AG20443 (cell line): Measurements from ENCODE around the gene STPG4.
A peak's percentile ranks its signal among the peaks of the same experiment; 100 is the strongest.

Experiments used
- DNase-seq: peaks from one replicate; pipeline ENCODE4 v3.0.0; 2012; ENCODE audit warnings: low spot score, mixed read lengths

Gene STPG4

DNA sequence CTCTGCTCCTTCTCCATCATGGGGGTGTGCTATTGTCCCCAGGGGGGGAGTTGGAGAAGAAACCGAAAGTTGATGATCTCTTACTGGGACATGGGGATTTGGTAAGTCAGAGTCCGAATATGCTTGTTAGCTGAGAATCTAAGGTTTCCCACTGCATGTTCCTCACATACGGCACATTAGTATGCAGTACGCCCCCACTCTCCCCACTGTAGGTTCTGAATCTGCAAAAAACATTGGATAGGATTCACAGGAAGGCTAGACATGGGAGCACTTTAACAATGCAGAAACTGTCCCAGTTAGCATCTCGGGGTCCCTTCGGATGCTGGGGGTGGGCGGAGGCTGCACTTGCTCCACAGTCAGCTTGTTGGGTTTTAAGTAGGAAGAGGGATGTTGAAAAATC lies 102.3 kb downstream of the STPG4 start:
- no peak for DNase-seq

DNA sequence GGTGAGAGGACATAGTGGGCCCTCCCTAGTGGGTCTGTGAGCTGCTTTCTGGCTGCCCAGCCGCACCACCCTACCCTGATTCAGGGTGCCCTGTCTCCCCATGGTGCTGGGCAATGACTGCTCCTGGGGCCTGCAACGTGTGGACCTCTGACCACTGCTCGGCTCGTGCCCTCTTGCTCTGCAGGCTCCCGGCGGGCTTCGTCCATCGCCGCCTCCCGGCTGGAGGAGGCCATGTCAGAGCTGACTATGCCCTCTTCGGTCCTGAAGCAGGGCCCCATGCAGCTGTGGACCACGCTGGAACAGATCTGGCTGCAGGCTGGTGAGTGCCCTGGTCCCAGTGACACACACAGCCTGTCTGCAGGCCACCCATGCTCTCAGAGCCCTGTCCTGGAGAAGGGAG lies 103.5 kb downstream of the STPG4 start:
- DNase-seq, result no peak

- DNase-seq, result no peak
These were observed 104.3 kb downstream of the STPG4 start for GRCh38 chr2:47050762-47051161.

DNA sequence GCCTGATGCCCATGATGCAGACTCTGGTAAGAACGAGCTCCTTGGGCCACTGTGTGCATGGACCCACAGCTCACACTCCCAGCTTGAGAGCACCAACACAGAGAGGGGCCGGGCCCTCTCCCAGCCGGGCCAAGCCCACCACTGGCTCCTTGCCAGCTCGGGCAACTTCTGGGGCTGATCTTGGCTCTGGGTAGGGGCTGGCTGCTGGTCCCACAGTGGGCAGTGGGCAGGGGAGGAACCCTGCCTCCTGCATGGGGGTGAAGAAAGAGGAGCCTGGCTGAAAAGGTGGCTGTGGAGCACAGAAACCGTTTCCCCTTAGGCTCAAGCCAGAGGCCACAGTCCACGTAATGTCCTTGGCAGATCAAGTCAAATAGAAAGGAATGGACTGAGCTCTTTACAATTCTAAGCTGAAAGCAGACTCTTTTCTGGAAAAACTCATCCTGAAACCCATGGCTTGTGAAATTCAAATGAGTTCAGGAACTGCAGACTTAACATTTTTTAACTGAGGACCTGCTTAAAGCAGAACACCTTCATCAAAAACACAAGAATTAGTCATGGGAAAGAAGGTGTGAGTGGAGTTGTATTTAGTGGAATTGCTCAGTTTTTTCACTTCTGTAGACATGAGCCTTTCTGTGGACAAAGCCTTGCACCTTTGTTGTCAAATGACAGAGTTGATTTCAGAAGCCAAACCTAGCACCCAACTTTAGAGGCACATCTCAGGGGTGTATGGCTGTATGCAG lies 104.9 kb downstream of the STPG4 start:
- DNase-seq, result no peak

DNA sequence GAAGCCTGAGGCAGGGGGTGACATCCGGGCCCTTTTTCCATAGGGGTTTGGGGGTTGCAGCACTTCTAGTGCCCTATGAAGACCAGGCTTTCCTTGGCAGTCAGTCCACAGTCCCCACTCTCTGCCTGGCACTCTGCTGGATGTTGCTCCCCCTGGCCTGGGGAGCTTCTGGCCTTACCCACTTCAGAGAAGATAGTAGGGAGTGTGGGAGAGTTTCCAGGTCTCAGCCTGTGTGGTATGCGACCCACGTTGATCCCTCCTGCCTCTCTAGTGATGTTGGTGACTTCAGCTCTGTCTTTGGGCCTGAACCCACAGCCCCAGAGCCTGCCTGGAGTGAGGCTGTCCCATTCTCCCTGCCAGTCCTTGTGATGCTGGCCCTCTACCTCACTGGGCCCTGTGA lies 105.6 kb downstream of the STPG4 start:
- no peak for DNase-seq

DNA sequence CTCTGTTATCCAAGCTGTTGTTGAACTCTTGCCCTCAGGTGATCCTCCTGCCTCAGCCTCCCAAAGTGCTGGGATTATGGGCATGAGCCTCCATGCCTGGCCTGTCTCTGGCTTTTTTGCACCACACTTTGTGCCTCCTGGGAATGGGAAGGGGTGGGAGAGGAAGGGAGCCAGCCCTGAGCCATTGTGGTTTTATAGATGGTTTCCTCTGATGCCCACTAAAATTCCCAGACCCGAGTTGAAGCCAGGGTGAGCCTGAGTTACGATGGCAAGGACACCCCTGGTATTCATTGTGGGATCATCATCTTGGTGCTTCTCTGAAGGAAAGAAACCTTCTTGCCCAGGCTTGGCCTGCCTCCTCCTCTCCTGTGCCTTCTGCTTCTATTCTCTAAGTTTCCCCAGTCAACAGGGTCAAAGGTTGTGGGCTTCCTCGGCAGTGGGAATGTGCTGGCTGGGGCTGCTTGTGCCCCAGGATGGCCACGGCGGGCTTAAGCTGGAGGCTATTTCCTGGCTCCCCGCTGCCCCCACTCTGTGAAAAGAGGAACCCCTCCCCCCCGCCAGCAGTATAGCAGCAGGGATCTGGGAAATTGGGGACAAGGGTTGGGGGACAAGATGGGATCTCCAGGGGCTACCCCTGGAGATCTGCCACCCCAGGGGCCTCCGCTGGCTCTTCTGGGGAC lies 106.2 kb downstream of the STPG4 start:
- no peak for DNase-seq

DNA sequence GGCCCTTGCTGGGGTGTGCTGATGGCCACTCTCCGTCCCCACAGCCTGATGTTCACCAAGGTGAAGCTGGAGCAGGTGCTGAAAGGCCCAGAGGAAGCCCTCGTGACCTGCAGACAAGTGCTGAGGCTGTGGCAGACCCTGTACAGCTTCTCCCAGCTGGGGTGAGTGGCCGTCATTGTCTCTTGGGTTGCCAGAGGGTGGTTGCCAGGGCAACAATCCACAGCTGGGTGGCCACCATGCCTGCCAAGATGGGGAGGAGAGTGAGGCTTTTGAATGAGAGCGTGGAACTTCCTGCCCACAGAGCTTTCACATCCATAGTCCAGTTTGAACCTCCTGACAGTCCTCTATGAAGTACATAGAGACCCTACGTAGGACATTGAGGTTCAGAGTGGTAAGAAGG lies 108.8 kb downstream of the STPG4 start:
- DNase-seq, result no peak

DNA sequence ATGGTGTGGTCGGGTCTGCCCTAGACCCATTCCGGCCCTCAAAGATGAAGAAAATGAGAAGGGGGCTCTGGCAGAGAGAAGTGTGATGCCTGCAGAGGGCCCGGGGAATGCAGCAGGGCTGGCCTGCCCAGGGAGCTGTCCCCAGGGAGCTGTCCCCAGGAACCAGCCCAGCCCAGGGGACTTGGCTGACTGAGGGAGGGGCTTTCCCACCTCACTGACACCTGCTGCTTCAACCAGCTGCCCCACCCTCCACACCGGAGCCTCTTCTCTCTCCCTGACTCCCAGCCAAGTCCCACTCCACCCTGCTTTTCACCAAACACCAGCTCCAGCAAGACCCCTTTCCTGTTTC lies 111.2 kb downstream of the STPG4 start:
- DNase-seq, result no peak

DNA sequence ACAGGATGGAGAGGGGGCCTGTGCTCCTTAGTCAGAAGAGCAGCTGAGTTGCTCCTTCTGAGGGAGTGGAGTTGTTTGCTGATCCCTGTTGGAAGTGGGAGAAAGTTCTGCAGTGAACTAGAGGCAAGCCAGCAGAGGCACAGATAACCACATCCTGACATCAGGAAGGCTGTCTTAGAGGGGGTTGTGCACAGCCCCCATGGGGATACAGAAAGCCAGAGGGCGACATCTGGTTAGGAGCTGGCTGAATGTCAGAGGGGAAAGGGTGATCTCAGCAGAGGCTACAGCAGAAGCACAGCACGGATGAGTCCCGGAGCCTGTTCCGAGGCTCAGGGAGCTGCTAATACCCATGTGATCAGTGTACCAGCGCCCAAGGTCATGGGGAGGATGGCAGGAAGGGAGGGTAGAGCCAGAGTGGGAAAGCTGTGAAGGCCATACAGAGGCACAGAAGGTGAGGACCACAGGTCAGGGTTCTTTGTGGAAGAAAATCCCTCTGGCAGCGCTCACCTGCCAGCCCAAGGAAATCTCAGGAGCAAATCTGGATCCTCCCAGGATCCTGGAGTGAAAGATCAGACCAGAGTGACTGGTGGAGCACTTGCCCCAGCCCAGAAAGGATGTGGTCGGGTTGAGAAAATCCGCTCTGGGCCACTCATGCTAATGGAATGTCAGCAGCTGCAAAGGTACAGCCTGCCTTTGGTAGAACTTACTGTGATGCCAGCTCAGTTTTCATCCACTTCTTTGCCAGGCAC lies 111.8 kb downstream of the STPG4 start:
- peak; percentile 93 for DNase-seq

- DNase-seq, result no peak
These were observed 113.0 kb downstream of the STPG4 start for GRCh38 chr2:47041891-47042684.

- DNase-seq, result peak; percentile 19
These were observed 114.0 kb downstream of the STPG4 start for GRCh38 chr2:47041063-47041462.

GRCh38 chr2:47040651-47041050 lies 114.5 kb downstream of the STPG4 start:
- no peak for DNase-seq

DNA sequence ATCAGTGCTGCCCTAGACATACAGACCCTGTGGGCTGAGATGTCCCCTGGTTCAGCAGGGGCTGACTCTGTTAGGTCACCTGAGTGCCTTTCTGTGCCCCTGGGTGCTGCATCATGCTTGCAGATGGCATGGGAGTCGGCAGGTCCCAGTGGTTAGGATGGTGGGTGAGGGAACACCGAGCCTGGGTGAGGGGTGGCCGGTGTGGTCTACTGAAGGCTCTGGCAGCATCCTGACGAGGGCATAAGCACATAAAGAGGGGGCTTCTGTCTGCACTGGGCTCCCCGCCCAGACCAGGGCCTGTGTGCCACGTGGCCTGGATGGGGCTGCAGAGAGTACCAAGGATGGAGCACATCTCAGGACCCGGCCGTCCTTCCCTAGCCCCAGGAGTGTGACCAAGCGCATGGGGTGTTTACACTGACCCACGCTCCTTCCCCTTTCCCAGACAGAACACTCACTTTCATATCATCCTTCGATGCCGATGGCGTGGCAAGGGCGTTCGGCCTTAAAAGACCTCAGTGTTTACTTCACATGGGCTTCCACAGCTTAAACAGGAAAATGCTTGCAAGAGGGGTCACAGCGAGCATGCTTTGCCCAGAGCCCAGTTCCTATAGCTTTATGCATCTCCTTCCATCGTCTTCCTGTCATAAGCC lies 115.1 kb downstream of the STPG4 start:
- DNase-seq, result no peak

- DNase-seq, result no peak
These were observed 115.6 kb downstream of the STPG4 start for GRCh38 chr2:47039489-47039870.

DNA sequence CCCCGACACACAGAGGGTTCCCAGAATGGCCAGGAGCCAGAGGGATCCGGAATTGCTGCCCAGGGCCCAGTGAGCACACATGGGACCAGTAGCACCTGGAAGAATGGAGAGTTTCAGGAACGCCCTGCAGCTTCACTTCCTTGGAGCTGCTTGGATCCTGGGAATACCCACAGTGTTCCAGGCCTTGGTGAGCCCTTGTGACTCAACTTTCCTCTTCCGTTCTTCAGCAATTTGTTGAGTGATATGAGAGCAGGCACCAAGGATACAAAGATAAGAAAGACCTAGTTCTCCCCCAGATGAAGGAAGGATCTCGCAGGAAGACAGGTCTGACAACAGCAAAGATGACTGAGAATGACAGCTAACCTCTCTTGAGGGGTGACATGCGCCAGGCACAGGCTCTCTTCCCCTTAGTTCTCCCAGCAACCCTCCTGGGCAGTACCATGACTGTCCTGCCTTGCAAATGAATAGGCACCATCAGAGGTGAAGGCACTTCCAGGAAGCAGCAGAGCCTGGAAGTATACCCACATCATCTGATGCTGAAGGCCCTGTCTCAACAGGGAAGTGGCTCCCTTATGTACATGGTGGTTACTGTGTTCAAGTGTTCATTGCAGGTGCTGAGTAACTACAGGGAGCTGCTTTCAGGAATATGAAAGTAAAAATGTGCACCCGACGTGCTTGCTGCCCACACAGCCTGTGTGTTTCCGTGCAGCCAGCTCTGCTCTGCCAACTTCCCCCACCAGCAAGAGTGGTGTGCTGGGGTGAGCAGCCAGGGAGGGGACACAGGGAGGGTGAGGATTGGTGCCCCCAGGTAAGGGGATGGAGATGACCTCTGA lies 116.2 kb downstream of the STPG4 start:
- DNase-seq, result no peak

DNA sequence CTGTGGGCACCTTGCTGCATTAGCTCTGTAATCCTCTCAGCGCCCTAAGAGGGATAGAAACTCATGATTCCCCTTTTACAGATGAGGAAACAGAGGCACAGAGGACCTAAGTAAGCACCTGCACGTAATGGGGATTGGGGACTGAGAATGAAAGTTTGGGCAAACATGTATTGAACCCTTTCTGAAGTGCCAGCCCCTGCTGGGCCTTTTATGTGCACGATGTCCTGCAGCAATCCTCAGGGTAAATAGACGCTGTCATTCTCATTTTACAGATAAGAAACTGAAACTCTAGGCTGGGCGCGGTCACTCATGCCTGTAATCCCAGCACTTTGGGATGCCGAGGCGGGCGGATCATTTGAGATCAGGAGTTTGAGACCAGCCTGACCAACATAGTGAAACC lies 117.4 kb downstream of the STPG4 start:
- no peak for DNase-seq
